OCI-LY1 (cell line): ENCODE measurements around the gene TMEM252.

Source experiments
- EZH2 ChIP-seq: fragments of 200-600 bp; sonication (generic), shearing (Covaris generic); IDR thresholded peaks from 2 replicates; pipeline ENCODE4 v1.8.0; 2017; ENCODE audit warnings: borderline replicate concordance, mixed run types, mild to moderate bottlenecking, antibody characterized with exemption, low read length, moderate library complexity, mixed read lengths
- TF ChIP-seq, protein P1 (sequence below): fragments of 200-600 bp; sonication (generic), shearing (Covaris generic); IDR thresholded peaks from 2 replicates; pipeline ENCODE4 v1.5.1; 2017; ENCODE audit warnings: mild to moderate bottlenecking, antibody characterized with exemption, low read length, moderate library complexity, mixed read lengths

DNA sequence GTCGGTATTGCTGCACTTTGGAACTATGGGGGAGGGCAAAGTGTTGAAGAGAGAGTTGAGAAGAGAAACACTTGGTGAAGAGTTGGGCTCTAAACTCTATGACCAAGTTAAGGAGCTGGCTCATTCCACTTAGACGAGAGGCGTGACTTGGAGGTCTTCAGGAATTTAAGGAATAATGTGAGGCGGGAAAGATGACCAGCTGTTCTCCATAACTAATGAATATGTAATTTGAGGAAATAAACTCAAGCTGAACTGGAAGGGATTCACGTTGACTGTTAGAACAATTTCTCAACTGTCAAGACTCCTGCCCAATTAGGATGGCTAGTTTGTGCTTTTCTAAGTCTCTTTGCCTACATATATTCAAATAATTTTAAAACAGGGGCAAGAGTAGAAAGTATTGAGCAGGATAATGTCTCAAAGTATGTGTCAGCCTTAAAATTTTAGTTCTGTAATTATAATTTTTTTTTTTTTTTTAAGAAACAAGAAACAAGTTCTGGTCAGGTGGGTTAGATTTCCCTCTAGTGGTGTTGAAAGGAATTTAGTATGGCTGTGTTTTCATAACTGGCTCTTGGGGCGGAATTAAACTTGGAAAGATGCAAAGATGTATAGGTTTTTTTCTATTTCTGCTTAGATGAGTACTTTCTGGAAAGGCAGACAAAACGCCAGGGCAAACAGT, 33.4 kb downstream of the TMEM252 start:
- TF ChIP-seq, protein P1, sequence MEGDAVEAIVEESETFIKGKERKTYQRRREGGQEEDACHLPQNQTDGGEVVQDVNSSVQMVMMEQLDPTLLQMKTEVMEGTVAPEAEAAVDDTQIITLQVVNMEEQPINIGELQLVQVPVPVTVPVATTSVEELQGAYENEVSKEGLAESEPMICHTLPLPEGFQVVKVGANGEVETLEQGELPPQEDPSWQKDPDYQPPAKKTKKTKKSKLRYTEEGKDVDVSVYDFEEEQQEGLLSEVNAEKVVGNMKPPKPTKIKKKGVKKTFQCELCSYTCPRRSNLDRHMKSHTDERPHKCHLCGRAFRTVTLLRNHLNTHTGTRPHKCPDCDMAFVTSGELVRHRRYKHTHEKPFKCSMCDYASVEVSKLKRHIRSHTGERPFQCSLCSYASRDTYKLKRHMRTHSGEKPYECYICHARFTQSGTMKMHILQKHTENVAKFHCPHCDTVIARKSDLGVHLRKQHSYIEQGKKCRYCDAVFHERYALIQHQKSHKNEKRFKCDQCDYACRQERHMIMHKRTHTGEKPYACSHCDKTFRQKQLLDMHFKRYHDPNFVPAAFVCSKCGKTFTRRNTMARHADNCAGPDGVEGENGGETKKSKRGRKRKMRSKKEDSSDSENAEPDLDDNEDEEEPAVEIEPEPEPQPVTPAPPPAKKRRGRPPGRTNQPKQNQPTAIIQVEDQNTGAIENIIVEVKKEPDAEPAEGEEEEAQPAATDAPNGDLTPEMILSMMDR, result peak; percentile 41; the same call in 1 of the 2 replicates
- TF ChIP-seq EZH2, result no peak
